ENCODE data around the gene TSFM. TPM values are rescaled to one million over a fixed set of nuclear protein-coding genes. Genes with fewer than 3 reads are reported as not detected.

TSFM gene
- total and polyA plus RNA-seq, 11 donors = 37.6 to 80.8 (median 45.4) TPM

DNA sequence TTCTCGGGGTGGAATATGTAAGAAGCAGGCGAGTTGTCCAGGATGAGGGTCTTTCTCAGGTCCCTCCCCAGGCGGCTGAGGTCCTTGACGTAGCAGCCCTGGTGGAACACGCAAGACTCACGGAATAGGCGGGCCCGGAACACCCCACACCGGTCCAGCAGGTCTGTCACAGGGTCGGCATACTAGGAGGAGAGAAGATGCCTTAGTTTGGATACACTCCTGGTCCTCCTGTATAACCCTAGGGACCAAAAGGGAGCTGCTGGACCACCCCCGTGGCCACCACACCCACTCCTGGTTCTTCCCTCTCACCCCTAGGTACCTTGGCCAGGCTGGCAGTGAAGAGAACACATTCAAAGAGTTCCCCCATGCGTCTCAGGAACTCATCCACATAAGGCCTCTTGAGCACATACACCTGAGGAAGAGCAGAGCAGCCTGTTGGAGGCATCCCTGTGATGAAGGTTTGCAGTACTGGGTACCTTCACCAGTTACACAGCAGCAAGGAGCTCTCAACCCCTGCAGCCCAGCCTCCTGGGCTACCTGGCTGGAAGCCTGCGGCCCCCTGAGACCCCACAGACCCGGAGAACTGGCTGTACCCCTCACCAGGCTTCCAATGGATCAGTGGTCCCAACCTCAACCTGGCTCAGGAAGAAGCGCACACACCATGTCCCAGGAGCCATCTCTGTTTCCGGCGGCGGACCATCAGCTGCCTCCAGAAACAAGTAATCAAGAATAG lies 41.5 kb downstream of the TSFM start:
- Histone ChIP-seq H3K27me3 (no peaks in the 10 kb centered on the region), H3K4me1 (peaks cover 3 to 54% (median 31%) of the 10 kb centered on the region in 12 donors), H3K27ac (peak overlapping the region in 6 of 12 donors; percentile 59 to 81 (median 76)), H3K9me3 (no peaks in the 10 kb centered on the region), H3K4me3 (no peak overlapping the region), H3K36me3 (peaks cover 8 to 100% (median 96%) of the 10 kb centered on the region in 9 donors)
- TF ChIP-seq, protein P1, sequence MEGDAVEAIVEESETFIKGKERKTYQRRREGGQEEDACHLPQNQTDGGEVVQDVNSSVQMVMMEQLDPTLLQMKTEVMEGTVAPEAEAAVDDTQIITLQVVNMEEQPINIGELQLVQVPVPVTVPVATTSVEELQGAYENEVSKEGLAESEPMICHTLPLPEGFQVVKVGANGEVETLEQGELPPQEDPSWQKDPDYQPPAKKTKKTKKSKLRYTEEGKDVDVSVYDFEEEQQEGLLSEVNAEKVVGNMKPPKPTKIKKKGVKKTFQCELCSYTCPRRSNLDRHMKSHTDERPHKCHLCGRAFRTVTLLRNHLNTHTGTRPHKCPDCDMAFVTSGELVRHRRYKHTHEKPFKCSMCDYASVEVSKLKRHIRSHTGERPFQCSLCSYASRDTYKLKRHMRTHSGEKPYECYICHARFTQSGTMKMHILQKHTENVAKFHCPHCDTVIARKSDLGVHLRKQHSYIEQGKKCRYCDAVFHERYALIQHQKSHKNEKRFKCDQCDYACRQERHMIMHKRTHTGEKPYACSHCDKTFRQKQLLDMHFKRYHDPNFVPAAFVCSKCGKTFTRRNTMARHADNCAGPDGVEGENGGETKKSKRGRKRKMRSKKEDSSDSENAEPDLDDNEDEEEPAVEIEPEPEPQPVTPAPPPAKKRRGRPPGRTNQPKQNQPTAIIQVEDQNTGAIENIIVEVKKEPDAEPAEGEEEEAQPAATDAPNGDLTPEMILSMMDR (IDR thresholded peaks at IDR 0.05) = no peak
- TF ChIP-seq POLR2A (IDR thresholded peaks at IDR 0.05) = no peak
- intact Hi-C loops (cut with DNase I) = no loop called here
- whole genome bisulfite sequencing, 4 donors = 89 to 94% (median 91%) methylated on average over 15 to 18 of the region's 18 CpGs
- ATAC-seq = no peak
- no peak for DNase-seq

DNA sequence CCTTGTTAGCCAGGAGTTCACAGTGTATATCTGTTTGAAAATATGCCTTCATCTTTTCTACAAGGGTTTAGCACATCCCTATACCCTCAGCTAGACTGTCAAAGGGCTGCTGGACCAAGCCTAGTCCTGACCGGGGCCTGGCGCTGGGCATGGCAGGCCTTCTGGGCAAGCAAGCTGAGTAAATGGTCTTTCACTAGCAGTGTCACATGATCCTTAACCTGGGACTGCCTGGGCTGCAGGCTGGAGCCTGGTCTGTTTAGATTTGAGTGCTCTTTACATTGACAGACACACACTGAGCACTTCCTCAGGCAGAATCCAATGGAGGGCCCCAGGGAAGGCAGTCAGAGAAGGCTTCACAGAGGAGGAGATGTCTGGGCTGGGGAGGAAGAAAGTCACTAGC lies 42.9 kb downstream of the TSFM start:
- Histone ChIP-seq H3K36me3 (peaks cover 8 to 98% (median 89%) of the 10 kb centered on the region in 9 donors), H3K9me3 (no peaks in the 10 kb centered on the region), H3K4me1 (peaks cover 3 to 66% (median 42%) of the 10 kb centered on the region in 12 donors), H3K4me3 (no peak overlapping the region), H3K27ac (peak overlapping the region in 1 of 12 donors; percentile 45), H3K27me3 (no peaks in the 10 kb centered on the region)
- 78 to 96% (median 92%) methylated on average over 2 of the region's 2 CpGs for WGBS, 4 donors
- TF ChIP-seq POLR2A (IDR thresholded peaks at IDR 0.05) = no peak
- TF ChIP-seq, protein P1 (IDR thresholded peaks at IDR 0.05) = no peak
- DNase-seq (peak in 1 of 5 donors; percentile 18), ATAC-seq (no peak)
- intact Hi-C loops (cut with DNase I) = no loop called here

DNA sequence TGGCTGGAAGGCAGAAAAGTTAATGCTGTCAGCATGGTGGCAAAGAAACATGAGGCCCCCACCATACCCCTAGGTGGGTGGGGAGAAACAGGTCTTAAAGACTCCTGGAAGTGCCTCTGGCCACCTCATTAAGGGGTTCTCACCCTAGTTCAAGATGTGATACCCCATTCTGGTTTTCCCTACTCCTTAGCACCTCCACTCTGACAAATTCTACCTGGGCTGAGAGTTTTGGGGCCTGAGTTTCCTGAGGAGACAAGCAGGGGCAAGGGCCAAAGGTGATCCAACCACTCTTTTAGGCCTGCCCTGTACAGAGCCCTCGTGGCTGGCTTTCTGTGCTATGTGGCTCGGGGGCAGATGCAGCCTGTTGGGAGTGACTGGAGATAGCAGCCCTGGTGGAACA lies 43.8 kb downstream of the TSFM start:
- ATAC-seq (no peak), DNase-seq (peak in 1 of 5 donors; percentile 29)
- Histone ChIP-seq H3K4me3 (no peak overlapping the region), H3K36me3 (peaks cover 8 to 94% (median 85%) of the 10 kb centered on the region in 9 donors), H3K27me3 (no peaks in the 10 kb centered on the region), H3K4me1 (peaks cover 3 to 75% (median 51%) of the 10 kb centered on the region in 12 donors), H3K27ac (peak overlapping the region in 4 of 12 donors; percentile 29 to 52 (median 38)), H3K9me3 (no peaks in the 10 kb centered on the region)
- WGBS, 4 donors = 47 to 68% (median 56%) methylated on average over 2 of the region's 2 CpGs
- TF ChIP-seq POLR2A (IDR thresholded peaks at IDR 0.05) = no peak
- TF ChIP-seq, protein P1 (IDR thresholded peaks at IDR 0.05) = no peak
- intact Hi-C loops (cut with DNase I) = no loop called here

DNA sequence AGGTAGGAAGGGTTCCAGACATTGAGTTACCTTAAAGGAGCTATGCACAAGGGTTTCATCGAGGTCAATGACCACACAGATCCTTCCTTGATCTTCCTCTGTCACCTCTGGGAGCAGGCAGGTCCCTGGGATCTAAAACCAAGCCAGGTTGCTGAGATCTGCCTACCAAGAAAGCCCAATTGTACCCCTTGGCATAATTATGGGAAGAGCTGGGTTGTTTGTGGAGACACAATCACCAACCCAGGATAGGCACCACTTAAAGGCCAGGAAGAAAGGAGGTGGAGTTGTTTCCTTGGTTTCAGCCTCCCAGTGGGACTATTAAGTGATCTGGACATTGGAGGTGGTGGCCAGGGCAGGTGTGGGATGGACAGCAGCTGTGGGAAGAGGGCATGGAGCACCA lies 44.4 kb downstream of the TSFM start:
- intact Hi-C loops (cut with DNase I) = no loop called here
- DNase-seq = no peak
- 79 to 92% (median 83%) methylated on average over 1 of the region's 1 CpG for WGBS, 4 donors
- H3K27me3 ChIP-seq = no peaks in the 10 kb centered on the region
- peak overlapping the region in 4 of 12 donors; percentile 29 to 52 (median 38) for H3K27ac ChIP-seq
- no peaks in the 10 kb centered on the region for H3K9me3 ChIP-seq
- H3K36me3 ChIP-seq = peaks cover 8 to 90% (median 79%) of the 10 kb centered on the region in 9 donors
- H3K4me1 ChIP-seq = peaks cover 6 to 79% (median 57%) of the 10 kb centered on the region in 12 donors
- ATAC-seq = no peak
- TF ChIP-seq POLR2A (IDR thresholded peaks at IDR 0.05) = no peak
- TF ChIP-seq, protein P1 (IDR thresholded peaks at IDR 0.05) = no peak
- no peak overlapping the region for H3K4me3 ChIP-seq
